WTC11 (cell line): ENCODE data around the gene B4GALNT3.

Experiments used
- ESRRA ChIP-seq: sonication (generic); formaldehyde crosslinking; IDR thresholded peaks from 2 replicates; pipeline ENCODE4 v1.8.1; 2022; ENCODE audit warnings: mild to moderate bottlenecking, missing genetic modification reagents, borderline replicate concordance
- FOXK1 ChIP-seq: sonication (generic); formaldehyde crosslinking; IDR thresholded peaks from 2 replicates; pipeline ENCODE4 v1.8.0; 2022; ENCODE audit warnings: mild to moderate bottlenecking, moderate library complexity, missing genetic modification reagents
- JUN ChIP-seq: sonication (generic); formaldehyde crosslinking; IDR thresholded peaks from 2 replicates; pipeline ENCODE4 v1.8.0; 2023; ENCODE audit warnings: mild to moderate bottlenecking, missing genetic modification reagents
- MXD4 ChIP-seq: fragments of 250-450 bp; sonication (Bioruptor Pico); IDR thresholded peaks from 2 replicates; pipeline ENCODE4 v1.8.0; 2021; ENCODE audit warnings: mild to moderate bottlenecking, moderate library complexity, borderline replicate concordance
- NFE2L1 ChIP-seq: sonication (generic); formaldehyde crosslinking; IDR thresholded peaks from 2 replicates; pipeline ENCODE4 v1.8.1; 2023; ENCODE audit warnings: missing genetic modification reagents
- RORB ChIP-seq: fragments of 250-450 bp; sonication (Bioruptor Pico); IDR thresholded peaks from 2 replicates; pipeline ENCODE4 v1.9.0; 2021; ENCODE audit warnings: mild to moderate bottlenecking
- TF ChIP-seq, protein P1 (sequence below): fragments of 200-600 bp; IDR thresholded peaks from 2 replicates; pipeline ENCODE4 v1.8.0; 2022; ENCODE audit warnings: antibody characterized with exemption
- TF ChIP-seq, protein P2 (sequence below): sonication (generic); formaldehyde crosslinking; IDR thresholded peaks from 2 replicates; pipeline ENCODE4 v1.8.0; 2023; ENCODE audit warnings: missing genetic modification reagents
- TF ChIP-seq, protein P3 (sequence below): sonication (generic); formaldehyde crosslinking; IDR thresholded peaks from 2 replicates; pipeline ENCODE4 v1.8.0; 2022; ENCODE audit warnings: mild to moderate bottlenecking, missing genetic modification reagents
- TF ChIP-seq, protein P4 (sequence below): sonication (generic); formaldehyde crosslinking; IDR thresholded peaks from 2 replicates; pipeline ENCODE4 v1.8.1; 2023; ENCODE audit warnings: mild to moderate bottlenecking, missing genetic modification reagents
- TF ChIP-seq, protein P5 (sequence below): sonication (generic); formaldehyde crosslinking; conservative IDR thresholded peaks from 2 replicates; pipeline ENCODE4 v1.8.1; 2022; ENCODE audit warnings: mild to moderate bottlenecking, missing genetic modification reagents
- TF ChIP-seq, protein P6 (sequence below): sonication (generic); formaldehyde crosslinking; IDR thresholded peaks from 2 replicates; pipeline ENCODE4 v1.8.1; 2023; ENCODE audit warnings: mild to moderate bottlenecking, missing genetic modification reagents, moderate library complexity

DNA sequence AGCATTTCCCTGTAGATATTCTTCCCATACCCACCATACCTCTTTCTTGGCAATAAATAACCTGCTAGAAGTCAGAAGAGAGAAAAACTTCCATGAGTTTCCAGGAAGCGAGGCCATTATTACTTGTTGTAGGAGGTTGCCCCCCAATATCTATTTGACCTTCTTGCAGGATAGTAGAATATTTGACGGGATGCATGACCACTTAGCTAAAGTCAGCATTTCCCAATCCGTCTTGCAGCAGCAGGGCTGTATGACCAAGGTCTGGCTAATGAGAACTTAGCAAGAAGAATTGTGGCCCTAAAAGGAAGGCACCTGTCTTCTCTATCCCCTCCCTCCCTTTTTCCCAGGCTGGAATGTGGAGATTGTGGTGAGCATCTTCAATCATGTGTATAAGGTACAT, 152.0 kb downstream of the B4GALNT3 start:
- TF ChIP-seq NFE2L1 (no peak), ESRRA (no peak), RORB (CRISPR knock-in tag) (no peak), MXD4 (CRISPR knock-in tag) (no peak), JUN (CRISPR knock-in tag) (no peak), FOXK1 (CRISPR knock-in tag) (no peak)
- TF ChIP-seq, protein P1, sequence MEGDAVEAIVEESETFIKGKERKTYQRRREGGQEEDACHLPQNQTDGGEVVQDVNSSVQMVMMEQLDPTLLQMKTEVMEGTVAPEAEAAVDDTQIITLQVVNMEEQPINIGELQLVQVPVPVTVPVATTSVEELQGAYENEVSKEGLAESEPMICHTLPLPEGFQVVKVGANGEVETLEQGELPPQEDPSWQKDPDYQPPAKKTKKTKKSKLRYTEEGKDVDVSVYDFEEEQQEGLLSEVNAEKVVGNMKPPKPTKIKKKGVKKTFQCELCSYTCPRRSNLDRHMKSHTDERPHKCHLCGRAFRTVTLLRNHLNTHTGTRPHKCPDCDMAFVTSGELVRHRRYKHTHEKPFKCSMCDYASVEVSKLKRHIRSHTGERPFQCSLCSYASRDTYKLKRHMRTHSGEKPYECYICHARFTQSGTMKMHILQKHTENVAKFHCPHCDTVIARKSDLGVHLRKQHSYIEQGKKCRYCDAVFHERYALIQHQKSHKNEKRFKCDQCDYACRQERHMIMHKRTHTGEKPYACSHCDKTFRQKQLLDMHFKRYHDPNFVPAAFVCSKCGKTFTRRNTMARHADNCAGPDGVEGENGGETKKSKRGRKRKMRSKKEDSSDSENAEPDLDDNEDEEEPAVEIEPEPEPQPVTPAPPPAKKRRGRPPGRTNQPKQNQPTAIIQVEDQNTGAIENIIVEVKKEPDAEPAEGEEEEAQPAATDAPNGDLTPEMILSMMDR = no peak
- TF ChIP-seq, protein P2, sequence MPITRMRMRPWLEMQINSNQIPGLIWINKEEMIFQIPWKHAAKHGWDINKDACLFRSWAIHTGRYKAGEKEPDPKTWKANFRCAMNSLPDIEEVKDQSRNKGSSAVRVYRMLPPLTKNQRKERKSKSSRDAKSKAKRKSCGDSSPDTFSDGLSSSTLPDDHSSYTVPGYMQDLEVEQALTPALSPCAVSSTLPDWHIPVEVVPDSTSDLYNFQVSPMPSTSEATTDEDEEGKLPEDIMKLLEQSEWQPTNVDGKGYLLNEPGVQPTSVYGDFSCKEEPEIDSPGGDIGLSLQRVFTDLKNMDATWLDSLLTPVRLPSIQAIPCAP = no peak
- TF ChIP-seq, protein P3, sequence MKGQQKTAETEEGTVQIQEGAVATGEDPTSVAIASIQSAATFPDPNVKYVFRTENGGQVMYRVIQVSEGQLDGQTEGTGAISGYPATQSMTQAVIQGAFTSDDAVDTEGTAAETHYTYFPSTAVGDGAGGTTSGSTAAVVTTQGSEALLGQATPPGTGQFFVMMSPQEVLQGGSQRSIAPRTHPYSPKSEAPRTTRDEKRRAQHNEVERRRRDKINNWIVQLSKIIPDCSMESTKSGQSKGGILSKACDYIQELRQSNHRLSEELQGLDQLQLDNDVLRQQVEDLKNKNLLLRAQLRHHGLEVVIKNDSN = no peak
- TF ChIP-seq, protein P4, sequence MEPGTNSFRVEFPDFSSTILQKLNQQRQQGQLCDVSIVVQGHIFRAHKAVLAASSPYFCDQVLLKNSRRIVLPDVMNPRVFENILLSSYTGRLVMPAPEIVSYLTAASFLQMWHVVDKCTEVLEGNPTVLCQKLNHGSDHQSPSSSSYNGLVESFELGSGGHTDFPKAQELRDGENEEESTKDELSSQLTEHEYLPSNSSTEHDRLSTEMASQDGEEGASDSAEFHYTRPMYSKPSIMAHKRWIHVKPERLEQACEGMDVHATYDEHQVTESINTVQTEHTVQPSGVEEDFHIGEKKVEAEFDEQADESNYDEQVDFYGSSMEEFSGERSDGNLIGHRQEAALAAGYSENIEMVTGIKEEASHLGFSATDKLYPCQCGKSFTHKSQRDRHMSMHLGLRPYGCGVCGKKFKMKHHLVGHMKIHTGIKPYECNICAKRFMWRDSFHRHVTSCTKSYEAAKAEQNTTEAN (CRISPR knock-in tag) = no peak
- TF ChIP-seq, protein P5, sequence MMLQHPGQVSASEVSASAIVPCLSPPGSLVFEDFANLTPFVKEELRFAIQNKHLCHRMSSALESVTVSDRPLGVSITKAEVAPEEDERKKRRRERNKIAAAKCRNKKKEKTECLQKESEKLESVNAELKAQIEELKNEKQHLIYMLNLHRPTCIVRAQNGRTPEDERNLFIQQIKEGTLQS = no peak
- TF ChIP-seq, protein P6, sequence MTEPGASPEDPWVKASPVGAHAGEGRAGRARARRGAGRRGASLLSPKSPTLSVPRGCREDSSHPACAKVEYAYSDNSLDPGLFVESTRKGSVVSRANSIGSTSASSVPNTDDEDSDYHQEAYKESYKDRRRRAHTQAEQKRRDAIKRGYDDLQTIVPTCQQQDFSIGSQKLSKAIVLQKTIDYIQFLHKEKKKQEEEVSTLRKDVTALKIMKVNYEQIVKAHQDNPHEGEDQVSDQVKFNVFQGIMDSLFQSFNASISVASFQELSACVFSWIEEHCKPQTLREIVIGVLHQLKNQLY (CRISPR knock-in tag) = no peak
